ENCODE measurements around the gene GNPAT.
A peak's percentile ranks its signal among the peaks of the same experiment; 100 is the strongest.

DNA sequence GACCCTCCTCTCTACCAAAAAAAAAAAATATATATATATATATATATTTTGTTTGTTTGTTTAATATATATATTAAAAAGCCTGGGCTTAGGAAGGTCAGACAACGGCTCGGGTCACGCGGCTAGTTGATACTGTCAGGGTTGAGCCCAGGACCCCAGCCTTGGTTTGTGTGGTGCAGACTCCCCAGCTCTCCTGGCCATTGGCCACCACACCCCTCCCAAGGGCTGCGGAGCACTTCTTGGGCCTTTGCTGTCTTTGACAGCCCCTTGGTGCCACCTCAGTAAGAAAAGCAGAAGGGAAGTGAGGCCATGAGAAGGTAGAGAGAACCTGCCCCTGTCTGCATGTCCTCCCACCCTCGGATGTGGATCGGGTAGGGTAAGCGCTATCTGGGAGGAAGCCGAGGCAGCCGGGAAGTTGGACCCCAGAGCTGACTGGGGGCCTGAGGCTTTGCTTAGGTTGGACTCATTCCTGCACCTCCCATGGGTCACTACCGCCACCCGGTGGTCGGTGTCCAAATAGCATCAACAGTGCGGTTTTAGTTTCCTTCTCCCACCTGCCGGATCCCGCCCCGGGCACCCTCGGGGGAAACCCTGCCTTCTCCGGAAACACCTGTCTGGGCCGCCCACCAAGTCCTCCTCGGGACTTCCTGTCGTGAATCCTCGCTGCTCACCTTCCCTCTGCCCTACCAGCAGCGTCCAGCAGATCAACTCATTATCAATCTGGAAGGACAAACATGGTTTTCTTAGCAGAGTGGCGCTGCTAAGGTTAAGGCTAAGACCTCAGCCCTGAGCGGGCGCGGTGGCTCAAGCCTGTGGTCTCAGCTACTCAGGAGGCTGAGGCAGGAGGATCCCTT, 29.8 kb upstream of the GNPAT start:
- TF ChIP-seq, protein P1, sequence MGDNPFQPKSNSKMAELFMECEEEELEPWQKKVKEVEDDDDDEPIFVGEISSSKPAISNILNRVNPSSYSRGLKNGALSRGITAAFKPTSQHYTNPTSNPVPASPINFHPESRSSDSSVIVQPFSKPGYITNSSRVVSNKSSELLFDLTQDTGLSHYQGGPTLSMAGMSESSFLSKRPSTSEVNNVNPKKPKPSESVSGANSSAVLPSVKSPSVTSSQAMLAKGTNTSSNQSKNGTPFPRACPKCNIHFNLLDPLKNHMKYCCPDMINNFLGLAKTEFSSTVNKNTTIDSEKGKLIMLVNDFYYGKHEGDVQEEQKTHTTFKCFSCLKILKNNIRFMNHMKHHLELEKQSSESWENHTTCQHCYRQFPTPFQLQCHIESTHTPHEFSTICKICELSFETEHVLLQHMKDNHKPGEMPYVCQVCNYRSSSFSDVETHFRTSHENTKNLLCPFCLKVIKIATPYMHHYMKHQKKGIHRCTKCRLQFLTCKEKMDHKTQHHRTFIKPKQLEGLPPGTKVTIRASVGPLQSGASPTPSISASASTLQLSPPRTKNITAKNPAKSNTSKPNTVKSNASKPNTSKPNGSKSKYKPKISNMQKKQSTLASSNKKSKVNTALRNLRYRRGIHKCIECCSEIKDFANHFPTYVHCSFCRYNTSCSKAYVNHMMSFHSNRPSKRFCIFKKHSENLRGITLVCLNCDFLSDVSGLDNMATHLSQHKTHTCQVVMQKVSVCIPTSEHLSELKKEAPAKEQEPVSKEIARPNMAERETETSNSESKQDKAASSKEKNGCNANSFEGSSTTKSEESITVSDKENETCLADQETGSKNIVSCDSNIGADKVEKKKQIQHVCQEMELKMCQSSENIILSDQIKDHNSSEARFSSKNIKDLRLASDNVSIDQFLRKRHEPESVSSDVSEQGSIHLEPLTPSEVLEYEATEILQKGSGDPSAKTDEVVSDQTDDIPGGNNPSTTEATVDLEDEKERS (tag by site-specific recombination; IDR thresholded peaks at IDR 0.05) = no peak
- TF ChIP-seq ZBTB17 (tag by site-specific recombination; IDR thresholded peaks at IDR 0.05) (peak; percentile 58), ZNF366 (tag by site-specific recombination; conservative IDR thresholded peaks at IDR 0.05) (no peak), ZFP37 (tag by site-specific recombination; IDR thresholded peaks at IDR 0.05) (0 out of 2 replicates have a peak, but pooled peaks have one; percentile 18), KLF10 (tag by site-specific recombination; IDR thresholded peaks at IDR 0.05) (no peak; the same call in 1 of the 2 replicates), ZNF16 (tag by site-specific recombination; IDR thresholded peaks at IDR 0.05; ENCODE audit: low read depth) (no peak), KLF1 (tag by site-specific recombination; IDR thresholded peaks at IDR 0.05) (no peak; the same call in 1 of the 2 replicates)
- TF ChIP-seq, protein P2, sequence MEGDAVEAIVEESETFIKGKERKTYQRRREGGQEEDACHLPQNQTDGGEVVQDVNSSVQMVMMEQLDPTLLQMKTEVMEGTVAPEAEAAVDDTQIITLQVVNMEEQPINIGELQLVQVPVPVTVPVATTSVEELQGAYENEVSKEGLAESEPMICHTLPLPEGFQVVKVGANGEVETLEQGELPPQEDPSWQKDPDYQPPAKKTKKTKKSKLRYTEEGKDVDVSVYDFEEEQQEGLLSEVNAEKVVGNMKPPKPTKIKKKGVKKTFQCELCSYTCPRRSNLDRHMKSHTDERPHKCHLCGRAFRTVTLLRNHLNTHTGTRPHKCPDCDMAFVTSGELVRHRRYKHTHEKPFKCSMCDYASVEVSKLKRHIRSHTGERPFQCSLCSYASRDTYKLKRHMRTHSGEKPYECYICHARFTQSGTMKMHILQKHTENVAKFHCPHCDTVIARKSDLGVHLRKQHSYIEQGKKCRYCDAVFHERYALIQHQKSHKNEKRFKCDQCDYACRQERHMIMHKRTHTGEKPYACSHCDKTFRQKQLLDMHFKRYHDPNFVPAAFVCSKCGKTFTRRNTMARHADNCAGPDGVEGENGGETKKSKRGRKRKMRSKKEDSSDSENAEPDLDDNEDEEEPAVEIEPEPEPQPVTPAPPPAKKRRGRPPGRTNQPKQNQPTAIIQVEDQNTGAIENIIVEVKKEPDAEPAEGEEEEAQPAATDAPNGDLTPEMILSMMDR (tag by site-specific recombination; IDR thresholded peaks at IDR 0.05) = peak; percentile 98

All from HEK293 (cell line).